ENCODE results near the gene ASRGL1.
"Not testable (repeated sequence)": the region's sequence is repeated elsewhere in the genome, so short reads cannot be mapped to it uniquely, and the experiment has no call there.

ASRGL1 gene

DNA sequence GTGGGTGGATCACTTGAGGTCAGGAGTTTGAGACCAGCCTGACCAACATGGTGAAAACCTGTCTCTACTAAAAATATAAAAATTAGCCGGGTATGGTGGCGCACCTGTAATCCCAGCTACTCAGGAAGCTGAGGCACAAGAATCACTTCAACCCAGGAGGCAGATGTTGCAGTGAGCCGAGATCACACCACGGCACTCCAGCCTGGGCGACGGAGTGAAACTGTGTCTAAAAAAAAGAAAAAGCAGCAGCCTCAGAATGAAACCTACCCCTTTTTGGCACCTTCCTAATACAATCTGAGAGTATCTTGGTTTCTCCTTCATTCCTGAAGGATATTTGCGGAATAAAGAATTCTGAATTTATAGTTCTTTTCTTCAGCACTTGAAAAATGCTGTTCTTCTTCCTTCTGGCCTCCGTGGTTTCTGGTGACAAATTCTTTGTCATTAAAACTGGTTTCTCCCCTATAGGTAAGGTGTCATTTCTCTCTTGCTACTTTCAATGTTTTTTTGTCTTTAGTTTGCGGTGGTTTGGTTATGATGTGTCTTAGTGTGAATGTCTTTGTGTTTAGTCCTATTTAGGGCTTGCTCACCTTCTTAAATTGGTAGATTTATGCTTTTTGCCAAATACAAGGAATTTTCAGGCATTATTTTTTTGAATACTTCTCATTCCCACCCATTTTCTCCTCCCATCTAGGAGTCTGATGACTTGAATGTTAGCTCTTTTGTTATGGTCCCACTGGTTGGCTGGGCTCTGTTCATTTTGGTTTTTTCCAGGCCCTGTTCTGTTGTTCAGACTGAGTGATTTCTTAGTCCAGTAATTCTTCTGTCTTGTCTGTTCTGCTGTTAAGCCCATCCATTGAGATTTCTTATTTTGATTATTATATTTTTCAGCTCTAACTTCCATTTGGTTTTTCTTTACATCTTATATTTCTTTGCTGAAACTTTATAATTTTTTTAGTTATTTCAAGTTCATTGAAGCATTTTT is 15.4 kb downstream of the ASRGL1 start:
- H3K36me3 ChIP-seq (ENCODE audit: control insufficient read depth in 2 of 2, insufficient read depth in 2 of 2, low read length in 2 of 2) = no peaks in the 10 kb centered on the region

DNA sequence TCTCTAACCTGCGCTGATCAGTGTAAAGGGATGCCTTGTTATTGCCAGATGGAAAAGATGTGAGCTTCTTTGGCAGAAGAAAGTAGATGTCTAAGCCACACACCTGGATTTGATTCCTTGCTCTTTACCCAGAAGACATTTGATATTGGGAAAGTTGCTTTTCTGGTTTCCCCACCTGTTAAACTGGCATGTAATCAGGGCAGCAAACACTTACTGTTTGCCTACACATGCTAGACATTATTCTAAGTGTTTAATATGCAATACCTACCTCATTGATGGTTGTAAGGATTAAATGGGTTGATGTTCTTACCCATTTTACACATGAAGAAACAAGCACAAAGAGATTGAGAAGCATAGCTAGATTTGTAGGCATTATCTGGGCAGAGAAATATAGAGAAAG is 16.6 kb downstream of the ASRGL1 start:
- H3K27ac ChIP-seq (ENCODE audit: low read length) = no peak overlapping the region
- no peaks in the 10 kb centered on the region for H3K9me3 ChIP-seq (ENCODE audit: control insufficient read depth in 2 of 2, low read length in 2 of 2)
- no peak overlapping the region for H3K4me3 ChIP-seq (ENCODE audit: low read length in 2 of 2)
- no peak overlapping the region for H3K9ac ChIP-seq (ENCODE audit: low read length in 2 of 2)
- H3K36me3 ChIP-seq (ENCODE audit: control insufficient read depth in 2 of 2, insufficient read depth in 2 of 2, low read length in 2 of 2) = no peaks in the 10 kb centered on the region
- H3K27me3 ChIP-seq (ENCODE audit: control insufficient read depth in 1 of 2, insufficient read depth in 2 of 2, low read length in 2 of 2) = no peaks in the 10 kb centered on the region
- no peaks in the 10 kb centered on the region for H3K4me1 ChIP-seq (ENCODE audit: control insufficient read depth, insufficient read depth, low read length)

More for the DNA sequence above, 15.4 kb downstream of the ASRGL1 start:
- no peaks in the 10 kb centered on the region for H3K9me3 ChIP-seq (ENCODE audit: control insufficient read depth in 2 of 2, low read length in 2 of 2)
- H3K4me3 ChIP-seq (ENCODE audit: low read length in 2 of 2) = no peak overlapping the region
- no peaks in the 10 kb centered on the region for H3K27me3 ChIP-seq (ENCODE audit: control insufficient read depth in 1 of 2, insufficient read depth in 2 of 2, low read length in 2 of 2)
- no peaks in the 10 kb centered on the region for H3K4me1 ChIP-seq (ENCODE audit: control insufficient read depth, insufficient read depth, low read length)
- H3K9ac ChIP-seq (ENCODE audit: low read length in 2 of 2) = no peak overlapping the region
- no peak overlapping the region for H3K27ac ChIP-seq (ENCODE audit: low read length)

DNA sequence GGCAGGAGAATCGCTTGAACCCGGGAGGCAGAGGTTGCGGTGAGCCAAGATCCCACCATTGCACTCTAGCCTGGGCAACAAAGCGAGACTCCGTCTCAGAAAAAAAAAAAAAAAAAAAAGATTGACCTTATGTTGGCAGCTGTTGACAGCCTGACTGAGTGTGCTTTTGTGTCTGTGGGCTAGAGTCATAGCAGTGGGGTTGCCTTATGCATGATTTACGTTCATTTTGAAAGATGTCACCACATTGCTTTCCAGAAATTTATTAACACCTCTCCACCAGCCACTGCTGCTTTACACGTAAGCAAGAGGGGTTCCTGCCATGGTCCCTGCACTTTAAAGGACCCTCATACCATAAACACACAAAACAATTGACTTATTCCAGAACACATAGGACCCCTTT is 21.0 kb downstream of the ASRGL1 start:
- Histone ChIP-seq H3K9ac (ENCODE audit: low read length in 2 of 2) (no peak overlapping the region), H3K9me3 (ENCODE audit: control insufficient read depth in 2 of 2, low read length in 2 of 2) (no peaks in the 10 kb centered on the region), H3K4me1 (ENCODE audit: control insufficient read depth, insufficient read depth, low read length) (no peaks in the 10 kb centered on the region), H3K36me3 (ENCODE audit: control insufficient read depth in 2 of 2, insufficient read depth in 2 of 2, low read length in 2 of 2) (no peaks in the 10 kb centered on the region), H3K27me3 (ENCODE audit: control insufficient read depth in 1 of 2, insufficient read depth in 2 of 2, low read length in 2 of 2) (no peaks in the 10 kb centered on the region), H3K27ac (ENCODE audit: low read length) (no peak overlapping the region), H3K4me3 (ENCODE audit: low read length in 2 of 2) (no peak overlapping the region)

DNA sequence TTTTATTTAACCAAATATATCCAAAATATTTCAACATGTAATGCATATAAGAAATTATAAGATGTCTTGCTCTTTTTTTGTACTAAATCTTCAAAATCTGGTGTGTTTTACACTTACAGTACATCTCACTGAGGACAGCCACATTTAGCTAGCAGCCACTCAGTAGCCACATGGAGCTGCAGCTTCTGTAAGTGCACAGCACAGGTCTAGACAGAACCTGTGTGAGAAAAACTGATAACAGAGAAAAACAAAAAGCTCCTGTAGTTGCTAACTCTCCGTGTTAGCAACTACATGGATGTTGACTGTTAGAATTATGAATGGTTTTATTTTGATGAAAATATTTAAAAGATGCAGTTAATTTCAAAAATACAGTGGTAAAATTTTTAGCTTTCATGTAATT is 22.2 kb downstream of the ASRGL1 start:
- Histone ChIP-seq H3K27ac (ENCODE audit: low read length) (no peak overlapping the region), H3K36me3 (ENCODE audit: control insufficient read depth in 2 of 2, insufficient read depth in 2 of 2, low read length in 2 of 2) (no peaks in the 10 kb centered on the region), H3K4me3 (ENCODE audit: low read length in 2 of 2) (no peak overlapping the region), H3K27me3 (ENCODE audit: control insufficient read depth in 1 of 2, insufficient read depth in 2 of 2, low read length in 2 of 2) (no peaks in the 10 kb centered on the region), H3K9me3 (ENCODE audit: control insufficient read depth in 2 of 2, low read length in 2 of 2) (no peaks in the 10 kb centered on the region), H3K4me1 (ENCODE audit: control insufficient read depth, insufficient read depth, low read length) (no peaks in the 10 kb centered on the region), H3K9ac (ENCODE audit: low read length in 2 of 2) (no peak overlapping the region)

DNA sequence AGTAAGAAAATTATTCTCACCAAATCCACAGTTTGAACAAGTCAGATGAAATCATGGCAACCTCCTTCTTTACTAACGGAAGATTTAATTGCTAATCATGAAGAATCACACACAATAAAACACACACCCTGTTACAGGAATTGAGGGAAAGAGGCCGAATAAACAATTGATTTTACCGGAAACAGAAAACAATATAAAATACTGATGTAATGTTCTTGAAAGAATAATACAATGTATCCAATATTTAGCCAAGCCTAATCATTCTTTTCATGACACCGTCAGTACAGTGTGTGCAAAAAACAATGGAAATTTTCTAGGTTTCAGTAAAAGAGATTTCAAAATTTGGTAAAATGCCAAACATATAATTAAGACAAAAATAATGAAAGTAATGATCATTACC is 23.4 kb downstream of the ASRGL1 start:
- Histone ChIP-seq H3K27me3 (ENCODE audit: control insufficient read depth in 1 of 2, insufficient read depth in 2 of 2, low read length in 2 of 2) (no peaks in the 10 kb centered on the region), H3K4me1 (ENCODE audit: control insufficient read depth, insufficient read depth, low read length) (no peaks in the 10 kb centered on the region), H3K27ac (ENCODE audit: low read length) (no peak overlapping the region), H3K9me3 (ENCODE audit: control insufficient read depth in 2 of 2, low read length in 2 of 2) (no peaks in the 10 kb centered on the region), H3K4me3 (ENCODE audit: low read length in 2 of 2) (no peak overlapping the region), H3K9ac (ENCODE audit: low read length in 2 of 2) (no peak overlapping the region), H3K36me3 (ENCODE audit: control insufficient read depth in 2 of 2, insufficient read depth in 2 of 2, low read length in 2 of 2) (no peaks in the 10 kb centered on the region)

DNA sequence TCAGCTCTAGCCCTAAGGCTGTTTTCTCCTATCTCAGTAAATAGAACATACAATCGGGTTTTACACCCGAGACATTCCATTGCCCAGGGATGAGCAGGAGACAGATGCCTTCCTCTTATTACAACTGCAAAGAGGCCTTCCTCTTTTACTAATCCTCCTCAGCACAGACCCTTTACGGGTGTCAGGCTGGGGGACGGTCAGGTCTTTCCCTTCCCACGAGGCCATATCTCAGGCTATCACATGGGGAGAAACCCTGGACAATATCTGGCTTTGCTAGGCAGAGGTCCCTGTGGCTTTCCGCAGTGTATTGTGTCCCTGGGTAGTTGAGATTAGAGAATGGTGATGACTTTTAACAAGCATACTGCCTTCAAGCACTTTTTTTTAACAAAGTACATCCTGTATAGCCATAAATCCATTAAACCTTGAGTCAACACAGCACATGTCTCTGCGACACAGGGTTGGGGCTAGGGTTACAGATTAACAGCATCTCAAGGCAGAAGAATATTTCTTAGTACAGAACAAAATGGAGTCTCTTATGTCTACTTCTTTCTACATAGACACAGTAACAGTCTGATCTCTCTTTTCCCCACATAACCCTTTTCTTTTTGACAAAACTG is 31.7 kb downstream of the ASRGL1 start:
- H3K4me3 ChIP-seq (ENCODE audit: low read length in 2 of 2); H3K9me3 ChIP-seq (ENCODE audit: control insufficient read depth in 2 of 2, low read length in 2 of 2); H3K27ac ChIP-seq (ENCODE audit: low read length); H3K36me3 ChIP-seq (ENCODE audit: control insufficient read depth in 2 of 2, insufficient read depth in 2 of 2, low read length in 2 of 2); H3K4me1 ChIP-seq (ENCODE audit: control insufficient read depth, insufficient read depth, low read length); H3K9ac ChIP-seq (ENCODE audit: low read length in 2 of 2); H3K27me3 ChIP-seq (ENCODE audit: control insufficient read depth in 1 of 2, insufficient read depth in 2 of 2, low read length in 2 of 2): not testable (repeated sequence)

DNA sequence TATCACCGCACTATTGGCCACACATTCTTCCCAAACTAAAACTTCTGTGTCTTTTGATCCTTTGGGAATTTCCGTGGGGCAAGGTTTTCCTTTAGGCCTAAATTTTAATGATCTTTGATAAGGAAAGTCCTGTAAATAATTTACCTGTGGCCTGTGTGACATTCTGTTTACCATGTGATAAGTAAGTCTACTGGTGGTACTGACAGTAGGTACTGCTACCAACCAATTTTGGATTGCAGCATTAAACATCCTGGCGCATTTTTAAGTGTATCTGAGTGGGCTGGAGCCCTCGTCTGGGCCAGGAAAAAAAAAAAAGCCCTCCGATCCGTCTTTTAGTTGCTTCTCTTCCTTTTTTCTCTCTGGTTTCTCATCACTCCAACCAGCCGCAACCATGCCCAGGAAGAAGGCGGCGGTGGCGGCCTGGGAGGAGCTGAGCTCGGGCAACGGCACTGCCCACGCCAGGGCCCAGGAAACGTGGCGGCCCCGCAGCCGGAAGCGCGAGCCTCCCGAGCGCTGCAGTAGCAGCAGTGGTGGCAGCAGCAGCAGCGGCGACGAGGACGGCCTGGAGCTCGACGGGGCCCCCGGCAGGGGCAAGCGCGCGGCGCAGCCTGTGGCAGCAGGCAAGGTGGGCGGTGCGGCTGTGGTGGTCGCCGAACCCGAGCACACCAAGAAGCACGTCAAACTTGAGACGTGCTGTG is 33.6 kb downstream of the ASRGL1 start:
- no peaks in the 10 kb centered on the region for H3K36me3 ChIP-seq (ENCODE audit: control insufficient read depth in 2 of 2, insufficient read depth in 2 of 2, low read length in 2 of 2)
- no peak overlapping the region for H3K4me3 ChIP-seq (ENCODE audit: low read length in 2 of 2)
- H3K27ac ChIP-seq (ENCODE audit: low read length) = no peak overlapping the region
- H3K9me3 ChIP-seq (ENCODE audit: control insufficient read depth in 2 of 2, low read length in 2 of 2) = no peaks in the 10 kb centered on the region
- H3K9ac ChIP-seq (ENCODE audit: low read length in 2 of 2) = no peak overlapping the region
- H3K27me3 ChIP-seq (ENCODE audit: control insufficient read depth in 1 of 2, insufficient read depth in 2 of 2, low read length in 2 of 2) = no peaks in the 10 kb centered on the region
- H3K4me1 ChIP-seq (ENCODE audit: control insufficient read depth, insufficient read depth, low read length) = no peaks in the 10 kb centered on the region

DNA sequence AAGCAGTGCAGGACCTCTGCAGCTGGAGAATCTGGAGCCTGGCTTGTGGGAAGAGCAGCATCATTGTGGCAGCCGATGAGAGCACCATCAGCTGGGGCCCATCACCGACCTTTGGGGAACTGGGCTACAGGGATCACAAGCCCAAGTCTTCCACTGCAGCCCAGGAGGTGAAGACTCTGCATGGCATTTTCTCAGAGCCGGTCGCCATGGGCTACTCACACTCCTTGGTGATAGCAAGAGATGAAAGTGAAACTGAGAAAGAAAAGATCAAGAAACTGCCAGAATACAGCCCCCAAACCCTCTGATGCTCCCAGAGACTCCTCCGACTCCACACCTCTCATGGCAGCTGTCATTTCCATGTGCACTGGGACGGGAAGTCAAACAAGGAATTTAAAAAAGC is 35.6 kb downstream of the ASRGL1 start:
- no peak overlapping the region for H3K27ac ChIP-seq (ENCODE audit: low read length)
- no peaks in the 10 kb centered on the region for H3K36me3 ChIP-seq (ENCODE audit: control insufficient read depth in 2 of 2, insufficient read depth in 2 of 2, low read length in 2 of 2)
- H3K4me1 ChIP-seq (ENCODE audit: control insufficient read depth, insufficient read depth, low read length) = no peaks in the 10 kb centered on the region
- no peaks in the 10 kb centered on the region for H3K27me3 ChIP-seq (ENCODE audit: control insufficient read depth in 1 of 2, insufficient read depth in 2 of 2, low read length in 2 of 2)
- no peak overlapping the region for H3K9ac ChIP-seq (ENCODE audit: low read length in 2 of 2)
- no peaks in the 10 kb centered on the region for H3K9me3 ChIP-seq (ENCODE audit: control insufficient read depth in 2 of 2, low read length in 2 of 2)
- H3K4me3 ChIP-seq (ENCODE audit: low read length in 2 of 2) = no peak overlapping the region

DNA sequence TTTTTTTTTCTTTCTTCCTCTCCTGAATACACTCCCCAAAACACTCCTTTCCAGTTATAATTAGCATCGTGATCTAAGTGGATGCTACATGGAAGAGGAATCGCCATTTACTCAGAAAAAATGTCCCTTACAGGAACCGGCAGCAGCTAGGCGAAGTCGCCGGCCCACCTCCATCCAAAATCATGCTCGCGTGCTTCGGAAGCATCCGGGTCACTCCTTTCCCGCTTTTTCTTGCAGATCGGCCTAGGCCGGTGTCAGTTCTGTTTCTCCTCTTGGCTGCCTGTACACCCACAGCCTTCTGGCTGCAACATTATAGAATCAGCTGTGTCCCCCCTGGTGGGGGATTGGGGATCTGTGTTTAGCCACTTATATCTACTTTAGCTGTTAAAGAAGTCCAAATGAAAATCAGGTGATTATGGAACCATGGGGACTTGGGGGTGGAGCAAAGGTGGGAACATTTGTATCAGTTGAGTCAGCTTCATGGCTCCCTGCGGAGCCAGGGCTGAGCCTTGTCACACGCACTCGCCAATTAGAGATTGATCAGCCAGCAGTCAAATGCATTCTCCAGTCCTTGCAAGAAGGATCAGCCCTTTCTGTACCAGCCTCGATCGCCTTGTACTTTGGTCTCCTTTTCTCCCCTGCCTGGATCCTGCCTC is 36.3 kb downstream of the ASRGL1 start:
- Histone ChIP-seq H3K27me3 (ENCODE audit: control insufficient read depth in 1 of 2, insufficient read depth in 2 of 2, low read length in 2 of 2) (no peaks in the 10 kb centered on the region), H3K4me3 (ENCODE audit: low read length in 2 of 2) (no peak overlapping the region), H3K27ac (ENCODE audit: low read length) (no peak overlapping the region), H3K36me3 (ENCODE audit: control insufficient read depth in 2 of 2, insufficient read depth in 2 of 2, low read length in 2 of 2) (no peaks in the 10 kb centered on the region), H3K9ac (ENCODE audit: low read length in 2 of 2) (no peak overlapping the region), H3K4me1 (ENCODE audit: control insufficient read depth, insufficient read depth, low read length) (no peaks in the 10 kb centered on the region), H3K9me3 (ENCODE audit: control insufficient read depth in 2 of 2, low read length in 2 of 2) (no peaks in the 10 kb centered on the region)

DNA sequence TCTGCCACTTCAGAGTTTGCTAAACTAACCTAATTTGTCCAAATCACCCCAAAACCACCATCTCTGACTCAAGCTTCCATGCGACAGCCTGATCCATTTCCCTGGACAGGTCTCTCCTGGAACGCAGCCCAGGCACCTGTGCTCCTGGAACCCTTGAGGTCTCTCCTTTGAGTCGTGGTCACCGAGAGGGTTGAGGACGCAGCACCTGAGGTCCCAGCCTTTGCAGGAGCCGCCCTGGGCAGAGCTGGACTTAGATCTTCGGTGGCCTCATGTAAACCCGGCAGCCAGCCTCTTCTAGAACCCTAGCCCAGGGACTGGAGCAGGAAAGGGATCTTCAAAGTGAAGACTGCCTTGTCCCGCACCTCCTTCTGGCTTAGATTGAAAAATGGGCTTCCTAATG is 37.6 kb downstream of the ASRGL1 start:
- H3K36me3 ChIP-seq (ENCODE audit: control insufficient read depth in 2 of 2, insufficient read depth in 2 of 2, low read length in 2 of 2) = no peaks in the 10 kb centered on the region
- no peak overlapping the region for H3K9ac ChIP-seq (ENCODE audit: low read length in 2 of 2)
- no peaks in the 10 kb centered on the region for H3K9me3 ChIP-seq (ENCODE audit: control insufficient read depth in 2 of 2, low read length in 2 of 2)
- no peaks in the 10 kb centered on the region for H3K27me3 ChIP-seq (ENCODE audit: control insufficient read depth in 1 of 2, insufficient read depth in 2 of 2, low read length in 2 of 2)
- H3K4me3 ChIP-seq (ENCODE audit: low read length in 2 of 2) = no peak overlapping the region
- no peaks in the 10 kb centered on the region for H3K4me1 ChIP-seq (ENCODE audit: control insufficient read depth, insufficient read depth, low read length)
- no peak overlapping the region for H3K27ac ChIP-seq (ENCODE audit: low read length)
